RWPE2 (cell line): ENCODE measurements around the gene SEMA6D.

Experiments used
- ATAC-seq: fragments of 200-7000 bp; cut with Tn5 transposase; 3 replicates; pipeline ENCODE4 v1.9.1; 2021; ENCODE audit warnings: low read depth
- DNase-seq: peaks from one replicate; pipeline ENCODE4 v3.0.0-alpha.2; 2020; ENCODE audit warnings: low spot score
- H3K27ac ChIP-seq: fragments of 450-650 bp; 2 replicates; pipeline ENCODE4 v1.5.1; 2017; ENCODE audit warnings: mild to moderate bottlenecking; ENCODE audit not compliant: poor library complexity, severe bottlenecking
- H3K27me3 ChIP-seq: fragments of 250-450 bp; sonication (Bioruptor Pico); 2 replicates; pipeline ENCODE4 v1.5.1; 2021; ENCODE audit warnings: mild to moderate bottlenecking, moderate library complexity; ENCODE audit not compliant: insufficient read depth, poor library complexity, severe bottlenecking
- H3K36me3 ChIP-seq: fragments of 250-450 bp; sonication (Bioruptor Pico); 2 replicates; pipeline ENCODE4 v1.5.1; 2020; ENCODE audit warnings: low read depth, mild to moderate bottlenecking, moderate library complexity
- H3K4me1 ChIP-seq: fragments of 250-450 bp; sonication (Bioruptor Pico); 2 replicates; pipeline ENCODE4 v1.5.1; 2021; ENCODE audit warnings: mild to moderate bottlenecking, moderate library complexity; ENCODE audit not compliant: insufficient read depth, poor library complexity, severe bottlenecking
- H3K4me3 ChIP-seq: fragments of 250-450 bp; sonication (Bioruptor Pico); 2 replicates; pipeline ENCODE4 v1.5.1; 2021; ENCODE audit warnings: mild to moderate bottlenecking, moderate library complexity; ENCODE audit not compliant: severe bottlenecking
- H3K9me3 ChIP-seq: fragments of 250-450 bp; sonication (Bioruptor Pico); 2 replicates; pipeline ENCODE4 v1.5.1; 2021; ENCODE audit warnings: mild to moderate bottlenecking, moderate library complexity; ENCODE audit not compliant: severe bottlenecking
- CTCF ChIP-seq: fragments of 450-650 bp; IDR thresholded peaks from one replicate; pipeline ENCODE4 v1.5.1; 2017; ENCODE audit warnings: mild to moderate bottlenecking, moderate library complexity; ENCODE audit not compliant: poor library complexity, severe bottlenecking

SEMA6D gene

GRCh38 chr15:47762621-47763020 lies 45.3 kb downstream of the SEMA6D start:
- no peaks in the 10 kb centered on the region for H3K9me3 ChIP-seq
- DNase-seq: no peak
- ATAC-seq: no peak
- H3K4me1 ChIP-seq: no peaks in the 10 kb centered on the region
- H3K27ac ChIP-seq: no peak overlapping the region
- no peaks in the 10 kb centered on the region for H3K36me3 ChIP-seq
- no peak overlapping the region for H3K4me3 ChIP-seq
- no peaks in the 10 kb centered on the region for H3K27me3 ChIP-seq
- no peak for TF ChIP-seq CTCF

- Histone ChIP-seq H3K4me3 (no peak overlapping the region), H3K36me3 (no peaks in the 10 kb centered on the region), H3K4me1 (no peaks in the 10 kb centered on the region), H3K27me3 (no peaks in the 10 kb centered on the region), H3K9me3 (no peaks in the 10 kb centered on the region), H3K27ac (no peak overlapping the region)
- DNase-seq (no peak), ATAC-seq (no peak)
- TF ChIP-seq CTCF: no peak
Measured at GRCh38 chr15:47764666-47765065, 47.4 kb downstream of the SEMA6D start.

GRCh38 chr15:47766406-47766805 lies 49.1 kb downstream of the SEMA6D start:
- Histone ChIP-seq H3K4me3 (no peak overlapping the region), H3K27ac (no peak overlapping the region), H3K4me1 (no peaks in the 10 kb centered on the region), H3K27me3 (no peaks in the 10 kb centered on the region), H3K36me3 (no peaks in the 10 kb centered on the region), H3K9me3 (no peaks in the 10 kb centered on the region)
- no peak for DNase-seq
- no peak for ATAC-seq
- no peak for TF ChIP-seq CTCF

- no peak for DNase-seq
- H3K27me3 ChIP-seq: no peaks in the 10 kb centered on the region
- TF ChIP-seq CTCF: no peak
- no peaks in the 10 kb centered on the region for H3K4me1 ChIP-seq
- no peak for ATAC-seq
- H3K36me3 ChIP-seq: no peaks in the 10 kb centered on the region
- no peak overlapping the region for H3K27ac ChIP-seq
- H3K4me3 ChIP-seq: no peak overlapping the region
- no peaks in the 10 kb centered on the region for H3K9me3 ChIP-seq
Measured at GRCh38 chr15:47767035-47767434, 49.7 kb downstream of the SEMA6D start.

GRCh38 chr15:47768735-47769134 lies 51.4 kb downstream of the SEMA6D start:
- no peak for TF ChIP-seq CTCF
- H3K4me1 ChIP-seq: no peaks in the 10 kb centered on the region
- ATAC-seq (no peak), DNase-seq (no peak)
- H3K27me3 ChIP-seq: no peaks in the 10 kb centered on the region
- no peaks in the 10 kb centered on the region for H3K36me3 ChIP-seq
- no peak overlapping the region for H3K4me3 ChIP-seq
- no peaks in the 10 kb centered on the region for H3K9me3 ChIP-seq
- no peak overlapping the region for H3K27ac ChIP-seq
